H1 (cell line): ENCODE measurements around the gene OOEP. TPM values are rescaled to one million over a fixed set of nuclear protein-coding genes. Genes with fewer than 3 reads are reported as not detected.

ENCODE experiments used
- BRCA1 ChIP-seq: IDR thresholded peaks from 2 replicates; pipeline ENCODE4 v1.6.1; 2012; ENCODE audit warnings: low read depth, low read length, improper control_type of control experiment
- SP2 ChIP-seq: IDR thresholded peaks from 2 replicates; pipeline ENCODE4 v1.6.1; 2012; ENCODE audit warnings: mild to moderate bottlenecking, low read length, inconsistent platforms
- TCF12 ChIP-seq: IDR thresholded peaks from 2 replicates; pipeline ENCODE4 v1.6.1; 2011; ENCODE audit warnings: low read depth, mild to moderate bottlenecking, low read length
- polyA plus RNA-seq, 7 experiments: library from polyadenylated mRNA; depleted of rRNA in 3 of 7; stranded (reverse) in 5 of 7; unstranded in 2 of 7; fragments of >200 nt in 5 of 7; fragments of 200-250 nt in 2 of 7; gene quantifications; 1 replicate in 5 of 7; 2 replicates in 1 of 7; 4 replicates in 1 of 7; pipeline versions ENCODE4 v1.2.1 to v1.2.3, GENCODE V29; 2011 to 2013; ENCODE audit warnings: missing spikeins in 2 of 7, mixed read lengths in 2 of 7
- total RNA-seq: library from RNA; stranded (reverse); fragmentation: NEBNext Ultra II Directional; extraction: Animal tissue kit (Norgen Biotek cat#: 25700); gene quantifications from 2 replicates; pipeline ENCODE4 v1.2.1, GENCODE V29; 2021
- TF ChIP-seq, protein P1 (sequence below): fragments of 300-600 bp; sonication (generic); IDR thresholded peaks from 2 replicates; pipeline ENCODE4 v1.7.1; 2012; ENCODE audit warnings: low read length, moderate library complexity, mild to moderate bottlenecking, inconsistent platforms; ENCODE audit not compliant: insufficient replicate concordance
- TF ChIP-seq, protein P2 (sequence below): IDR thresholded peaks from 2 replicates; pipeline ENCODE4 v1.6.1; 2012; ENCODE audit warnings: inconsistent platforms

The OOEP gene
- total and polyA plus RNA-seq, 2 of the 8 experiments (the other 6 are each of a cell fraction or from before 2014, with no cell fraction given) = 0.20 to 0.41 TPM

DNA sequence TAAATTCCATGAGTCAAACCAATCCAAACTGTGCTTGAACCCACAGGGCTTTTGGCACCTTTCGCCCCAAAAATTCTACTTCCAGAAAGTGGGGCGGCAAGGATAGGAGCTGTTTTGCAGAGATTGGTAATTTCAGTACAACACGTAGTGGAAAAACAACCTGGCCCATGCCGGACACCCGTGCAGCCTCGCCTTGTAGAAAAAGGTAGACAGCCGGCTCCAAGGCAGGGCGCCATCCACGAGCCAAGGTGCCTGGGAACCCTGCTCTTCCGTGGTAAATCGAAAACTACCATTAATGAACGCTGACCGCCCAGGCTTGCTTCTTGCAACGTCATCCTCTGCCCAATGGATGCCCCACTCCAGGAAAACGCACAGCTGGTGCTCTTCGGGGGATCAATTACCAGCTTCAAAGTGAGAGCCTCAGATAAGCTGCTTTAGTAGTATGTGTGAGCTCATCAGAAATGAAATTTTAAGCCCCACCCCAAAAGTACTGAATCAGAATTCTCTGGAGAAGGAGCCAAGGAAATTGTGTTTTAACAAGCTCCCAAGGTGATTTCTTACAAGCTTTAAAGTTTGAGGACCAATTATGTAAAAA lies 1.8 kb downstream of the OOEP start (continued):
- TF ChIP-seq, protein P1, sequence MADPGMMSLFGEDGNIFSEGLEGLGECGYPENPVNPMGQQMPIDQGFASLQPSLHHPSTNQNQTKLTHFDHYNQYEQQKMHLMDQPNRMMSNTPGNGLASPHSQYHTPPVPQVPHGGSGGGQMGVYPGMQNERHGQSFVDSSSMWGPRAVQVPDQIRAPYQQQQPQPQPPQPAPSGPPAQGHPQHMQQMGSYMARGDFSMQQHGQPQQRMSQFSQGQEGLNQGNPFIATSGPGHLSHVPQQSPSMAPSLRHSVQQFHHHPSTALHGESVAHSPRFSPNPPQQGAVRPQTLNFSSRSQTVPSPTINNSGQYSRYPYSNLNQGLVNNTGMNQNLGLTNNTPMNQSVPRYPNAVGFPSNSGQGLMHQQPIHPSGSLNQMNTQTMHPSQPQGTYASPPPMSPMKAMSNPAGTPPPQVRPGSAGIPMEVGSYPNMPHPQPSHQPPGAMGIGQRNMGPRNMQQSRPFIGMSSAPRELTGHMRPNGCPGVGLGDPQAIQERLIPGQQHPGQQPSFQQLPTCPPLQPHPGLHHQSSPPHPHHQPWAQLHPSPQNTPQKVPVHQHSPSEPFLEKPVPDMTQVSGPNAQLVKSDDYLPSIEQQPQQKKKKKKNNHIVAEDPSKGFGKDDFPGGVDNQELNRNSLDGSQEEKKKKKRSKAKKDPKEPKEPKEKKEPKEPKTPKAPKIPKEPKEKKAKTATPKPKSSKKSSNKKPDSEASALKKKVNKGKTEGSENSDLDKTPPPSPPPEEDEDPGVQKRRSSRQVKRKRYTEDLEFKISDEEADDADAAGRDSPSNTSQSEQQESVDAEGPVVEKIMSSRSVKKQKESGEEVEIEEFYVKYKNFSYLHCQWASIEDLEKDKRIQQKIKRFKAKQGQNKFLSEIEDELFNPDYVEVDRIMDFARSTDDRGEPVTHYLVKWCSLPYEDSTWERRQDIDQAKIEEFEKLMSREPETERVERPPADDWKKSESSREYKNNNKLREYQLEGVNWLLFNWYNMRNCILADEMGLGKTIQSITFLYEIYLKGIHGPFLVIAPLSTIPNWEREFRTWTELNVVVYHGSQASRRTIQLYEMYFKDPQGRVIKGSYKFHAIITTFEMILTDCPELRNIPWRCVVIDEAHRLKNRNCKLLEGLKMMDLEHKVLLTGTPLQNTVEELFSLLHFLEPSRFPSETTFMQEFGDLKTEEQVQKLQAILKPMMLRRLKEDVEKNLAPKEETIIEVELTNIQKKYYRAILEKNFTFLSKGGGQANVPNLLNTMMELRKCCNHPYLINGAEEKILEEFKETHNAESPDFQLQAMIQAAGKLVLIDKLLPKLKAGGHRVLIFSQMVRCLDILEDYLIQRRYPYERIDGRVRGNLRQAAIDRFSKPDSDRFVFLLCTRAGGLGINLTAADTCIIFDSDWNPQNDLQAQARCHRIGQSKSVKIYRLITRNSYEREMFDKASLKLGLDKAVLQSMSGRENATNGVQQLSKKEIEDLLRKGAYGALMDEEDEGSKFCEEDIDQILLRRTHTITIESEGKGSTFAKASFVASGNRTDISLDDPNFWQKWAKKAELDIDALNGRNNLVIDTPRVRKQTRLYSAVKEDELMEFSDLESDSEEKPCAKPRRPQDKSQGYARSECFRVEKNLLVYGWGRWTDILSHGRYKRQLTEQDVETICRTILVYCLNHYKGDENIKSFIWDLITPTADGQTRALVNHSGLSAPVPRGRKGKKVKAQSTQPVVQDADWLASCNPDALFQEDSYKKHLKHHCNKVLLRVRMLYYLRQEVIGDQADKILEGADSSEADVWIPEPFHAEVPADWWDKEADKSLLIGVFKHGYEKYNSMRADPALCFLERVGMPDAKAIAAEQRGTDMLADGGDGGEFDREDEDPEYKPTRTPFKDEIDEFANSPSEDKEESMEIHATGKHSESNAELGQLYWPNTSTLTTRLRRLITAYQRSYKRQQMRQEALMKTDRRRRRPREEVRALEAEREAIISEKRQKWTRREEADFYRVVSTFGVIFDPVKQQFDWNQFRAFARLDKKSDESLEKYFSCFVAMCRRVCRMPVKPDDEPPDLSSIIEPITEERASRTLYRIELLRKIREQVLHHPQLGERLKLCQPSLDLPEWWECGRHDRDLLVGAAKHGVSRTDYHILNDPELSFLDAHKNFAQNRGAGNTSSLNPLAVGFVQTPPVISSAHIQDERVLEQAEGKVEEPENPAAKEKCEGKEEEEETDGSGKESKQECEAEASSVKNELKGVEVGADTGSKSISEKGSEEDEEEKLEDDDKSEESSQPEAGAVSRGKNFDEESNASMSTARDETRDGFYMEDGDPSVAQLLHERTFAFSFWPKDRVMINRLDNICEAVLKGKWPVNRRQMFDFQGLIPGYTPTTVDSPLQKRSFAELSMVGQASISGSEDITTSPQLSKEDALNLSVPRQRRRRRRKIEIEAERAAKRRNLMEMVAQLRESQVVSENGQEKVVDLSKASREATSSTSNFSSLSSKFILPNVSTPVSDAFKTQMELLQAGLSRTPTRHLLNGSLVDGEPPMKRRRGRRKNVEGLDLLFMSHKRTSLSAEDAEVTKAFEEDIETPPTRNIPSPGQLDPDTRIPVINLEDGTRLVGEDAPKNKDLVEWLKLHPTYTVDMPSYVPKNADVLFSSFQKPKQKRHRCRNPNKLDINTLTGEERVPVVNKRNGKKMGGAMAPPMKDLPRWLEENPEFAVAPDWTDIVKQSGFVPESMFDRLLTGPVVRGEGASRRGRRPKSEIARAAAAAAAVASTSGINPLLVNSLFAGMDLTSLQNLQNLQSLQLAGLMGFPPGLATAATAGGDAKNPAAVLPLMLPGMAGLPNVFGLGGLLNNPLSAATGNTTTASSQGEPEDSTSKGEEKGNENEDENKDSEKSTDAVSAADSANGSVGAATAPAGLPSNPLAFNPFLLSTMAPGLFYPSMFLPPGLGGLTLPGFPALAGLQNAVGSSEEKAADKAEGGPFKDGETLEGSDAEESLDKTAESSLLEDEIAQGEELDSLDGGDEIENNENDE = no peak
- TF ChIP-seq TCF12 = no peak
- no peak for TF ChIP-seq SP2
- TF ChIP-seq, protein P2, sequence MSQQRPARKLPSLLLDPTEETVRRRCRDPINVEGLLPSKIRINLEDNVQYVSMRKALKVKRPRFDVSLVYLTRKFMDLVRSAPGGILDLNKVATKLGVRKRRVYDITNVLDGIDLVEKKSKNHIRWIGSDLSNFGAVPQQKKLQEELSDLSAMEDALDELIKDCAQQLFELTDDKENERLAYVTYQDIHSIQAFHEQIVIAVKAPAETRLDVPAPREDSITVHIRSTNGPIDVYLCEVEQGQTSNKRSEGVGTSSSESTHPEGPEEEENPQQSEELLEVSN = no peak
- TF ChIP-seq BRCA1 = no peak
- TF ChIP-seq, all 59 proteins: peak for 0
